ENCODE data around the gene KCTD16.

Gene KCTD16

GRCh38 chr5:144352330-144352729 is 181.7 kb downstream of the KCTD16 start:
- no peak for DNase-seq

GRCh38 chr5:144352732-144353317 is 182.2 kb downstream of the KCTD16 start:
- DNase-seq, result no peak

GRCh38 chr5:144356489-144356888 is 185.8 kb downstream of the KCTD16 start:
- DNase-seq, result no peak

GRCh38 chr5:144361406-144361805 is 190.7 kb downstream of the KCTD16 start:
- DNase-seq, result no peak

GRCh38 chr5:144365885-144366284 is 195.2 kb downstream of the KCTD16 start:
- DNase-seq, result no peak

- no peak for DNase-seq
Observed at GRCh38 chr5:144367991-144368390, 197.3 kb downstream of the KCTD16 start.

GRCh38 chr5:144368556-144368955 is 197.9 kb downstream of the KCTD16 start:
- DNase-seq, result no peak

- no peak for DNase-seq
Observed at GRCh38 chr5:144369006-144369405, 198.3 kb downstream of the KCTD16 start.

GRCh38 chr5:144370273-144370672 is 199.6 kb downstream of the KCTD16 start:
- no peak for DNase-seq

GRCh38 chr5:144374637-144375036 is 204.0 kb downstream of the KCTD16 start:
- no peak for DNase-seq

GRCh38 chr5:144377207-144377606 is 206.5 kb downstream of the KCTD16 start:
- no peak for DNase-seq

- DNase-seq, result no peak
Observed at GRCh38 chr5:144378681-144379080, 208.0 kb downstream of the KCTD16 start.

- DNase-seq, result no peak
Observed at GRCh38 chr5:144385597-144385996, 214.9 kb downstream of the KCTD16 start.

- DNase-seq, result no peak
Observed at GRCh38 chr5:144386315-144386714, 215.6 kb downstream of the KCTD16 start.

- no peak for DNase-seq
Observed at GRCh38 chr5:144390133-144390532, 219.5 kb downstream of the KCTD16 start.

- DNase-seq, result no peak
Observed at GRCh38 chr5:144391044-144391443, 220.4 kb downstream of the KCTD16 start.

GRCh38 chr5:144393641-144394435 is 223.2 kb downstream of the KCTD16 start:
- DNase-seq, result no peak

- DNase-seq, result peak in 1 of 5 experiments; percentile 5
Observed at GRCh38 chr5:144395704-144396103, 225.0 kb downstream of the KCTD16 start.

- no peak for DNase-seq
Observed at GRCh38 chr5:144403058-144403457, 232.4 kb downstream of the KCTD16 start.

GRCh38 chr5:144403817-144404420 is 233.2 kb downstream of the KCTD16 start:
- no peak for DNase-seq

GRCh38 chr5:144404672-144405071 is 234.0 kb downstream of the KCTD16 start:
- no peak for DNase-seq

- DNase-seq, result no peak
Observed at GRCh38 chr5:144405991-144406390, 235.3 kb downstream of the KCTD16 start.

GRCh38 chr5:144406442-144406841 is 235.8 kb downstream of the KCTD16 start:
- DNase-seq, result no peak
